Cardiac muscle cell (in vitro differentiated cells and primary cell): ENCODE measurements around the gene ADAMTS18. TPM values are rescaled to one million over a fixed set of nuclear protein-coding genes. Genes with fewer than 3 reads are reported as not detected.
A peak's percentile ranks its signal among the peaks of the same experiment; 100 is the strongest.
"Not testable (repeated sequence)": the region's sequence is repeated elsewhere in the genome, so short reads cannot be mapped to it uniquely, and the experiment has no call there.

Source experiments
- DNase-seq, 2 donors: peaks; one replicate each; pipeline versions ENCODE4 v3.0.0 to v3.0.0-alpha.2; 2010 to 2017; ENCODE audit warnings: low read depth in 1 of 2, low spot score in 1 of 2
- H3K27ac ChIP-seq: fragments of 200-600 bp; sonication (generic); 2 replicates; pipeline ENCODE4 v1.5.1; 2016
- H3K27me3 ChIP-seq: fragments of 200-600 bp; sonication (generic); 2 replicates; pipeline ENCODE4 v1.6.0; 2016; ENCODE audit warnings: control low read depth
- H3K36me3 ChIP-seq: fragments of 200-600 bp; sonication (generic); 2 replicates; pipeline ENCODE4 v1.5.1; 2016; ENCODE audit warnings: control low read depth
- H3K4me1 ChIP-seq: fragments of 200-600 bp; sonication (generic); 2 replicates; pipeline ENCODE4 v1.8.1; 2017; ENCODE audit warnings: low read depth, mild to moderate bottlenecking, mixed run types
- H3K4me3 ChIP-seq: fragments of 200-600 bp; sonication (generic); 2 replicates; pipeline ENCODE4 v1.5.1; 2016; ENCODE audit warnings: mild to moderate bottlenecking
- H3K9me3 ChIP-seq: fragments of 200-600 bp; sonication (generic); 2 replicates; pipeline ENCODE4 v1.5.1; 2017; ENCODE audit warnings: low read depth, mild to moderate bottlenecking, control low read depth
- CTCF ChIP-seq: IDR thresholded peaks from 2 replicates; pipeline ENCODE4 v1.5.1; 2012; ENCODE audit warnings: low read depth, mild to moderate bottlenecking, low read length
- polyA plus RNA-seq: library from polyadenylated mRNA; unstranded; fragments of >200 nt; fragmentation: Nextera tagmentation; extraction: Ambion mirVana; gene quantifications from 2 replicates; pipeline ENCODE4 v1.2.1, GENCODE V29; 2016
- total RNA-seq: library from RNA; depleted of rRNA; stranded (reverse); fragments of >200 nt; gene quantifications from 2 replicates; pipeline ENCODE4 v1.2.3, GENCODE V29; 2016

ADAMTS18 gene
- total and polyA plus RNA-seq, 2 experiments from 2014 or later: 0.06 TPM; not detected in 1

- DNase-seq: no peak
- no peak overlapping the region for H3K4me3 ChIP-seq
- no peak for TF ChIP-seq CTCF
- no peaks in the 10 kb centered on the region for H3K9me3 ChIP-seq
- H3K27me3 ChIP-seq: no peaks in the 10 kb centered on the region
- H3K4me1 ChIP-seq: no peaks in the 10 kb centered on the region
- H3K36me3 ChIP-seq: no peaks in the 10 kb centered on the region
- no peak overlapping the region for H3K27ac ChIP-seq
Observed at GRCh38 chr16:77276661-77277060, 158.2 kb downstream of the ADAMTS18 start.

- not testable (repeated sequence) for H3K36me3 ChIP-seq, DNase-seq, H3K9me3 ChIP-seq, H3K4me1 ChIP-seq, H3K27ac ChIP-seq, H3K27me3 ChIP-seq, H3K4me3 ChIP-seq
Observed at GRCh38 chr16:77275303-77275702, 159.5 kb downstream of the ADAMTS18 start.

- no peaks in the 10 kb centered on the region for H3K27me3 ChIP-seq
- H3K4me1 ChIP-seq: no peaks in the 10 kb centered on the region
- DNase-seq: peak in 1 of 2 donors; percentile 44
- TF ChIP-seq CTCF: no peak
- no peak overlapping the region for H3K27ac ChIP-seq
- H3K9me3 ChIP-seq: no peaks in the 10 kb centered on the region
- H3K4me3 ChIP-seq: no peak overlapping the region
- no peaks in the 10 kb centered on the region for H3K36me3 ChIP-seq
Observed at GRCh38 chr16:77273815-77274214, 161.0 kb downstream of the ADAMTS18 start.

GRCh38 chr16:77271532-77272426, 163.1 kb downstream of the ADAMTS18 start:
- Histone ChIP-seq H3K9me3 (no peaks in the 10 kb centered on the region), H3K27ac (no peak overlapping the region), H3K4me1 (no peaks in the 10 kb centered on the region), H3K27me3 (no peaks in the 10 kb centered on the region), H3K4me3 (no peak overlapping the region), H3K36me3 (no peaks in the 10 kb centered on the region)
- TF ChIP-seq CTCF: no peak
- DNase-seq: no peak

- not testable (repeated sequence) for H3K4me3 ChIP-seq, H3K4me1 ChIP-seq, H3K27ac ChIP-seq, H3K27me3 ChIP-seq, DNase-seq, H3K36me3 ChIP-seq, H3K9me3 ChIP-seq
Observed at GRCh38 chr16:77266185-77266584, 168.6 kb downstream of the ADAMTS18 start.

- H3K27me3 ChIP-seq: no peaks in the 10 kb centered on the region
- no peak for DNase-seq
- H3K9me3 ChIP-seq: no peaks in the 10 kb centered on the region
- H3K36me3 ChIP-seq: no peaks in the 10 kb centered on the region
- no peaks in the 10 kb centered on the region for H3K4me1 ChIP-seq
- no peak overlapping the region for H3K27ac ChIP-seq
- TF ChIP-seq CTCF: no peak
- H3K4me3 ChIP-seq: no peak overlapping the region
Observed at GRCh38 chr16:77262971-77263370, 171.9 kb downstream of the ADAMTS18 start.
